ENCODE data around the gene AMMECR1. TPM values are rescaled to one million over a fixed set of nuclear protein-coding genes. Genes with fewer than 3 reads are reported as not detected.

The AMMECR1 gene
- polyA plus RNA-seq, 3 donors: 2.1 to 3.3 (median 2.9) TPM

DNA sequence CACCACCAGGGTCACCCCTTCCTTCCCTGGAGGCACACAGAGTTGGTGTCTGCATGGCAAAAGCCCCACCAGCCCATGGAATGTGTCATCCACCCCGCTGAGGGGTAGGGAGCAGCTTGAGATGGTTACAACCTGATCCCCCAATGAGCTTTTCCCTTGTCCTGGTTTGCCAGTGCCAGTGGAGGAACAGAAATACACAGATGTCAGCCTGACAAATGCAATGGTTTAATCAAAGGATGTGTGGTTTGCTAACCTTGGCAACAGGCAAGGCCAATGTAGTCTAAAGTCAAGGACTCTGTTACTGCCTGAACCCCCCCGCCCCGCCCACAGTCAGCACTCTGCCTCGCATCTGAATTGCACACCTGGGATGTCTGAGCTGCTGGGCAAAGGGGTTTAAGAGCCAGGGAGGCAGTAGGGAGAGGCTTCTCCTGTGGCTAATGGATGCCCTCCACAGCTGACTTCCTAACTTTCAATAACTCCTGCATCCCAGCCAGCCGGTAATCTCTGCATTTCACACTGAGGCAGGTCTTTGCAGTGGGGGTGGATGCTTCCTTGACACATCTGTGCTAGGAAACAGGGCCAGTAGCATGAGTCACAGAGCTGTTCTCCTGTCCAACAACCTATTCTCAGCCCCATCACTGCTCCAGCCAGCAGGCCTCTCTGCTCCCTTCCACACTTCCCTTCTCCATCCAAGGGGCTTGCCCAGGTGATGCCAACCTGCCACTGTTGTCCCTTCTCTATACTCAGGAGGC, 137.5 kb downstream of the AMMECR1 start:
- H3K79me2 ChIP-seq (ENCODE audit: insufficient read depth, low read length): no peaks in the 10 kb centered on the region
- DNase-seq: no peak
- no peak overlapping the region for H3K27ac Mint-ChIP-seq
- H3K9ac ChIP-seq (ENCODE audit: insufficient read depth, low read length, poor library complexity, severe bottlenecking): no peak overlapping the region
- no peak overlapping the region for H2AFZ ChIP-seq (ENCODE audit: insufficient read depth, low read depth, low read length, poor library complexity, severe bottlenecking)
- H3K9me3 ChIP-seq (replicated peaks in 1 of 2; ENCODE audit: control insufficient read depth in 1 of 2, insufficient read depth in 1 of 2, low read length in 2 of 2): no peaks in the 10 kb centered on the region
- H3K27me3 ChIP-seq (ENCODE audit: control insufficient read depth in 2 of 2, insufficient read depth in 2 of 2, low read length in 2 of 2): no peaks in the 10 kb centered on the region
- WGBS (ENCODE audit: insufficient coverage): no CpG with 5 or more reads among the region's 5 CpGs
- TF ChIP-seq CTCF (IDR thresholded peaks at IDR 0.05): no peak
- intact Hi-C loops (cut with micrococcal nuclease): no loop called here
- no peak overlapping the region for H3K4me2 ChIP-seq (replicated peaks; ENCODE audit: extremely low read depth, low read length, poor library complexity, severe bottlenecking)
- peaks cover 49% of the 10 kb centered on the region for H4K20me1 ChIP-seq (ENCODE audit: insufficient read depth, low read length)
- no peak overlapping the region for H3K4me3 Mint-ChIP-seq
- H3K36me3 Mint-ChIP-seq: peaks cover 35 to 43% of the 10 kb centered on the region in 2 donors
- no peak overlapping the region for H3K4me3 ChIP-seq (replicated peaks in 1 of 3; ENCODE audit: low read depth in 2 of 3, low read length in 3 of 3)
- peaks cover 0 to 2% of the 10 kb centered on the region in 2 donors for H3K4me1 ChIP-seq (ENCODE audit: control insufficient read depth in 1 of 2, insufficient read depth in 2 of 2, low read length in 2 of 2)
- H3K27me3 Mint-ChIP-seq (ENCODE audit: low read depth in 3 of 3): peaks cover 0 to 6% (median 0%) of the 10 kb centered on the region in 3 donors
- H3K36me3 ChIP-seq (replicated peaks in 1 of 2; ENCODE audit: control insufficient read depth in 1 of 2, insufficient read depth in 2 of 2, low read length in 2 of 2): peaks cover 19 to 65% of the 10 kb centered on the region in 2 donors
- H3K27ac ChIP-seq (ENCODE audit: low read depth in 1 of 2, low read length in 2 of 2): no peak overlapping the region
- H3K9me3 Mint-ChIP-seq: no peaks in the 10 kb centered on the region
- H3K4me1 Mint-ChIP-seq: peaks cover 2% of the 10 kb centered on the region

DNA sequence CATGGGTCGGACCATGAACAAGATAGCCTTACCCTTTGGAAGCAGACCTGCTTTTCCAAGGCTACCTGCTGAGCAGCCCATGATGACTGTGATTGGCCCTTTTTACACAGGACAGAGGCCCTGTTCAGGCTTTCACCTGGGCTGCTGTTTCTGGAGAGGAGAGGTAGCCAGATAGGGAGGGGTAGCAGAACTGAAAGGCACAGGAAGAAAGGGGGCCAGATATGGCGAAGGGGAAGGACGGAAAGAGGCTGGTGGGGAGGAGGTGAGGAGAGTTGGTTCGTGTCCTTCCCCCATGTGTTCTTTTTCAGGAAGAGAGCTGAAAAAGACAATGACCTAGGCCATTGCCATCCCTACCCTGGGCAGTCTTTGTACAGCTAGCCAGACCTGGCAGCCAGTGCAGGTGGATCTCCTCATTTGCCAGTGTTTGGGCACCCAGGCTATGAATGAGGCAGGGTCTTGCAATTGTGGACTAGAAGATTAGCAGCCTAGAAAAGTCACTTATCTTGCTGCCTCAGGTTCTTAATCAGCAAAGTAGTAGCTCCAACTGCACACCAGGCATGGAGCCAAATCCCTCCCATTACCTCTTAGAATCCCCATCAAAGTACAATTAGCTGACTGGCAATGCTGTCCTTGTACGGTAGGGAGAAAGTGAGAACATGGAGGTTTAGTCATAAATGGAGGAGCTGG, 139.6 kb downstream of the AMMECR1 start:
- Mint-ChIP-seq H3K4me1 (peaks cover 20% of the 10 kb centered on the region), H3K36me3 (peaks cover 42 to 48% of the 10 kb centered on the region in 2 donors), H3K27ac (peak overlapping the region in 2 of 7 donors; percentile 3 to 48), H3K27me3 (ENCODE audit: low read depth in 3 of 3) (peaks cover 0 to 6% (median 0%) of the 10 kb centered on the region in 3 donors), H3K4me3 (no peak overlapping the region), H3K9me3 (no peaks in the 10 kb centered on the region)
- Histone ChIP-seq H3K9ac (ENCODE audit: insufficient read depth, low read length, poor library complexity, severe bottlenecking) (no peak overlapping the region), H3K27ac (ENCODE audit: low read depth in 1 of 2, low read length in 2 of 2) (no peak overlapping the region), H2AFZ (ENCODE audit: insufficient read depth, low read depth, low read length, poor library complexity, severe bottlenecking) (no peak overlapping the region), H3K36me3 (replicated peaks in 1 of 2; ENCODE audit: control insufficient read depth in 1 of 2, insufficient read depth in 2 of 2, low read length in 2 of 2) (peaks cover 21 to 65% of the 10 kb centered on the region in 2 donors), H3K79me2 (ENCODE audit: insufficient read depth, low read length) (no peaks in the 10 kb centered on the region), H3K27me3 (ENCODE audit: control insufficient read depth in 2 of 2, insufficient read depth in 2 of 2, low read length in 2 of 2) (no peaks in the 10 kb centered on the region), H4K20me1 (ENCODE audit: insufficient read depth, low read length) (peaks cover 49% of the 10 kb centered on the region), H3K4me1 (ENCODE audit: control insufficient read depth in 1 of 2, insufficient read depth in 2 of 2, low read length in 2 of 2) (peaks cover 10 to 12% of the 10 kb centered on the region in 2 donors), H3K9me3 (replicated peaks in 1 of 2; ENCODE audit: control insufficient read depth in 1 of 2, insufficient read depth in 1 of 2, low read length in 2 of 2) (no peaks in the 10 kb centered on the region), H3K4me3 (replicated peaks in 1 of 3; ENCODE audit: low read depth in 2 of 3, low read length in 3 of 3) (no peak overlapping the region), H3K4me2 (replicated peaks; ENCODE audit: extremely low read depth, low read length, poor library complexity, severe bottlenecking) (no peak overlapping the region)
- WGBS (ENCODE audit: insufficient coverage): 60% methylated on average over 1 of the region's 5 CpGs
- no peak for DNase-seq
- TF ChIP-seq CTCF (IDR thresholded peaks at IDR 0.05): no peak
- intact Hi-C loops (cut with micrococcal nuclease): loop anchor here in 1 of 2 donors (10.0 kb wide), 1 partner anchor 96 kb away; no protein-coding TSS in a partner anchor

Measured in CD14-positive monocyte (primary cell).